Transverse colon (tissue), 4 donors: ENCODE results near the gene DLGAP3. TPM values are rescaled to one million over a fixed set of nuclear protein-coding genes. Genes with fewer than 3 reads are reported as not detected.

ENCODE experiments used
- DNase-seq: peaks from one replicate; pipeline ENCODE4 v3.0.0-alpha.2; 2019
- H3K27ac ChIP-seq, 4 donors: fragments of 200-600 bp; sonication (generic); 2 replicates each; pipeline ENCODE4 v1.5.1; 2016 to 2018; ENCODE audit warnings: inconsistent platforms in 4 of 4
- H3K27me3 ChIP-seq: fragments of 200-600 bp; sonication (generic); 2 replicates; pipeline ENCODE4 v1.5.1; 2017; ENCODE audit warnings: inconsistent platforms
- H3K36me3 ChIP-seq, 4 donors: fragments of 200-600 bp; sonication (generic); 2 replicates each; pipeline ENCODE4 v1.5.1; 2017 to 2019; ENCODE audit warnings: inconsistent platforms in 4 of 4
- H3K4me1 ChIP-seq, 4 donors: fragments of 200-600 bp; sonication (generic); 2 replicates each; pipeline ENCODE4 v1.5.1; 2017 to 2020; ENCODE audit warnings: inconsistent platforms in 4 of 4
- H3K4me3 ChIP-seq, 4 donors: fragments of 200-600 bp; sonication (generic); 1 replicate in 1 of 4; 2 replicates in 3 of 4; pipeline versions ENCODE4 v1.5.1 to v1.6.1; 2017 to 2019; ENCODE audit warnings: inconsistent platforms in 4 of 4
- H3K9me3 ChIP-seq, 2 donors: fragments of 200-600 bp; sonication (generic); 2 replicates each; pipeline ENCODE4 v1.5.1; 2017 to 2019; ENCODE audit warnings: inconsistent platforms in 2 of 2
- EP300 ChIP-seq: sonication (generic); formaldehyde crosslinking; IDR thresholded peaks from one replicate; pipeline ENCODE4 v1.6.1; 2017; ENCODE audit warnings: antibody characterized with exemption, low read depth
- POLR2A ChIP-seq: fragments of 450-650 bp; IDR thresholded peaks from one replicate; pipeline ENCODE4 v1.6.1; 2016; ENCODE audit warnings: antibody characterized with exemption, mild to moderate bottlenecking, moderate library complexity
- POLR2AphosphoS5 ChIP-seq, 3 donors: sonication (generic); formaldehyde crosslinking; IDR thresholded peaks; one replicate each; pipeline ENCODE4 v1.6.1; 2016; ENCODE audit warnings: antibody characterized with exemption in 3 of 3
- WGBS, 2 donors: methylation state at CpG; one replicate each; pipeline ENCODE4 v1.1.5; 2018; ENCODE audit warnings: low coverage in 1 of 2; 5-methylcytosine and 5-hydroxymethylcytosine counted together
- in situ Hi-C, 4 donors: fragments of 200-750 bp; cut with MboI; loops; one replicate each; pipeline versions ENCODE4 v1.15.0 to v1.15.1; 2017; ENCODE audit warnings: low sequenced_read_pairs in 3 of 4, low pct_ligation_motif_present in 1 of 4, low pct_unique_long_range_greater_than_20kb in 1 of 4
- intact Hi-C: fragments of 100-400 bp; cut with DNase I; formaldehyde crosslinking; loops from one replicate; pipeline ENCODE4 v1.15.1; 2023; ENCODE audit warnings: low total_unique reads
- total RNA-seq, 4 donors: library from RNA; depleted of rRNA; stranded (reverse); fragments of >200 nt; gene quantifications; one replicate each; pipeline ENCODE4 v1.1.0, GENCODE V29; 2016
- TF ChIP-seq, protein P1 (sequence below), 5 experiments: fragments of 200-600 bp in 3 of 5; fragments of 450-650 bp in 2 of 5; sonication (generic) in 3 of 5; IDR thresholded peaks; 1 replicate in 2 of 5; 2 replicates in 3 of 5; pipeline ENCODE4 v1.5.1; 2016 to 2017; ENCODE audit warnings: antibody characterized with exemption in 5 of 5, inconsistent platforms in 3 of 5, mild to moderate bottlenecking in 2 of 5, moderate library complexity in 1 of 5

DLGAP3 gene
- total RNA-seq, 4 donors from 2014 or later: 0.14 to 1.4 (median 0.64) TPM

DNA sequence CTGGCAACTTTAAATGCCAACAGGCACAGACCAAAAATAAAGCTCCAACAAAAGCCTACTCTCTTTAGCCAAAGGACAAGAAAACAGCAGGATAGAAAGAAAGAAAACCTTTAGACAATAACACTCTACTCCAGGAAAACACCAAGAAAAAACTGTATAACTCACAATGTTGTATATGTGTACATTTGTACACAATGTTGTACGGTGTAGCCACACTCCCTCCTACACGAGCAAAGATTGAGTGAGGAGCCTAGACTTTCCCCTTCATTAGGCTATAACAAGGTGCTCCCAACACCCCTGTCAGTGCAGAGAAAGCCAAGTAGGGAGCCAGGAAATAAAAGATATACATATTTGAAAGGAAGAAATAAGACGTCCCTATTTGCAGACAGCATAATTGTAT, 112.7 kb downstream of the DLGAP3 start:
- no peak overlapping the region for H3K27ac ChIP-seq
- in situ Hi-C loops: no loop called here
- WGBS, 2 donors: 49 to 64% methylated on average over 2 to 3 of the region's 3 CpGs
- no peak for DNase-seq
- H3K9me3 ChIP-seq: no peaks in the 10 kb centered on the region
- no peaks in the 10 kb centered on the region for H3K36me3 ChIP-seq
- H3K27me3 ChIP-seq: no peaks in the 10 kb centered on the region
- intact Hi-C loops: no loop called here
- TF ChIP-seq EP300 (no peak), POLR2AphosphoS5 (IDR thresholded peaks at IDR 0.05) (no peak), POLR2A (no peak)
- TF ChIP-seq, protein P1, sequence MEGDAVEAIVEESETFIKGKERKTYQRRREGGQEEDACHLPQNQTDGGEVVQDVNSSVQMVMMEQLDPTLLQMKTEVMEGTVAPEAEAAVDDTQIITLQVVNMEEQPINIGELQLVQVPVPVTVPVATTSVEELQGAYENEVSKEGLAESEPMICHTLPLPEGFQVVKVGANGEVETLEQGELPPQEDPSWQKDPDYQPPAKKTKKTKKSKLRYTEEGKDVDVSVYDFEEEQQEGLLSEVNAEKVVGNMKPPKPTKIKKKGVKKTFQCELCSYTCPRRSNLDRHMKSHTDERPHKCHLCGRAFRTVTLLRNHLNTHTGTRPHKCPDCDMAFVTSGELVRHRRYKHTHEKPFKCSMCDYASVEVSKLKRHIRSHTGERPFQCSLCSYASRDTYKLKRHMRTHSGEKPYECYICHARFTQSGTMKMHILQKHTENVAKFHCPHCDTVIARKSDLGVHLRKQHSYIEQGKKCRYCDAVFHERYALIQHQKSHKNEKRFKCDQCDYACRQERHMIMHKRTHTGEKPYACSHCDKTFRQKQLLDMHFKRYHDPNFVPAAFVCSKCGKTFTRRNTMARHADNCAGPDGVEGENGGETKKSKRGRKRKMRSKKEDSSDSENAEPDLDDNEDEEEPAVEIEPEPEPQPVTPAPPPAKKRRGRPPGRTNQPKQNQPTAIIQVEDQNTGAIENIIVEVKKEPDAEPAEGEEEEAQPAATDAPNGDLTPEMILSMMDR (IDR thresholded peaks at IDR 0.05): no peak
- no peak overlapping the region for H3K4me3 ChIP-seq
- H3K4me1 ChIP-seq: peaks cover 0 to 12% (median 3%) of the 10 kb centered on the region in 4 donors

DNA sequence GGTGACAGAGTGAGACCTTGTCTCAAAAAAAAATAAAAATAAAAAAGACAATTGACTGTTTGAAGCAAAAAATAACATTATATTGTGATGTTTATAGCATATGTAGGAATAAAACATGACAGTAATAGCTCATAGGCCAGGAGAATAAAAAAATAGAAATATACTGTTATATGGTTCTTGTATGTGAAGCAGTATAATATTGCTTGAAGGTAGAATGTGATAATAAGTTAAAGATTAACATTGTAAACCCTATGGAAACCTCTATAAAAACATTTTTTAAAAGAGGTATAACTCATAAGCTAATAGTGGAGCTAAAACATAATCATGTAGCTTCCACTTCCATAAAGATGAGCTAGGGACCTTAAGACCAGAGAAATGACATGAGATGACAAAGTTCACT, 113.1 kb downstream of the DLGAP3 start:
- no peak overlapping the region for H3K4me3 ChIP-seq
- no peak for DNase-seq
- intact Hi-C loops (no loop called here), in situ Hi-C loops (no loop called here)
- no peaks in the 10 kb centered on the region for H3K36me3 ChIP-seq
- H3K27me3 ChIP-seq: no peaks in the 10 kb centered on the region
- peaks cover 0 to 12% (median 3%) of the 10 kb centered on the region in 4 donors for H3K4me1 ChIP-seq
- TF ChIP-seq POLR2AphosphoS5 (IDR thresholded peaks at IDR 0.05) (no peak), POLR2A (no peak), EP300 (no peak)
- TF ChIP-seq, protein P1 (IDR thresholded peaks at IDR 0.05): no peak
- no peak overlapping the region for H3K27ac ChIP-seq
- H3K9me3 ChIP-seq: no peaks in the 10 kb centered on the region

Other genes starting within 250 kb of the DLGAP3 start
- gene GJB5, start 174.6 kb downstream of the DLGAP3 start, total RNA-seq: not detected
- under 1 TPM in 1 of 4 donors, not detected in 3; 0.32 TPM for gene GJB4, start 169.9 kb downstream of the DLGAP3 start, total RNA-seq
- 1 to 10 TPM in 2 of 4 donors, not detected in 2; 2.9 to 6.7 TPM for gene GJB3, start 148.4 kb downstream of the DLGAP3 start, total RNA-seq
- gene GJA4, start 136.7 kb downstream of the DLGAP3 start, total RNA-seq: 1 to 10 TPM in 3 of 4 donors, not detected in 1; 1.9 to 5.2 (median 3.2) TPM
- gene SMIM12, start 69.9 kb downstream of the DLGAP3 start, total RNA-seq: 10 to 100 TPM; 14.2 to 42.2 (median 31.5) TPM
- gene TMEM35B, start 55.7 kb upstream of the DLGAP3 start, total RNA-seq: 10 to 100 TPM in 3 of 4 donors, not detected in 1; 24.3 to 35.8 (median 26.5) TPM
- gene ZMYM6, start 102.3 kb upstream of the DLGAP3 start, total RNA-seq: 10 to 100 TPM in 3 of 4 donors, 1 to 10 TPM in 1; 9.0 to 39.4 (median 24.1) TPM
- 10 to 100 TPM in 3 of 4 donors, 1 to 10 TPM in 1; 3.7 to 19.7 (median 13.5) TPM for gene ZMYM1, start 149.7 kb upstream of the DLGAP3 start, total RNA-seq